Panc1 (cell line): ENCODE measurements around the gene HPGDS. TPM values are rescaled to one million over a fixed set of nuclear protein-coding genes. Genes with fewer than 3 reads are reported as not detected.

Source experiments
- ATAC-seq: fragments of 200-7000 bp; cut with Tn5 transposase; 2 replicates; pipeline ENCODE4 v1.9.1; 2020; ENCODE audit warnings: mild to moderate bottlenecking, moderate library complexity
- BruUV-seq: library from RNA; stranded (reverse); fragments of 400-500 nt; replicated peaks from 2 replicates; lab custom pipeline; 2021; lab: Mats Ljungman, UMichigan
- CTCF ChIA-PET: fragments of 300-600 bp; sonication (Branson Sonifier 250); formaldehyde crosslinking; loops from one replicate; lab custom pipeline; 2022; ENCODE audit warnings: antibody characterized with exemption; lab: Charles Lee
- POLR2A ChIA-PET: fragments of 300-600 bp; sonication (Branson Sonifier 250); formaldehyde crosslinking; loops from one replicate; lab custom pipeline; 2022; ENCODE audit warnings: antibody characterized with exemption; lab: Charles Lee
- DNase-seq: peaks from one replicate; pipeline ENCODE4 v3.0.0-alpha.2; 2010; ENCODE audit warnings: low read depth, low spot score
- H3K27ac ChIP-seq: 2 replicates; pipeline ENCODE4 v1.5.1; 2011; ENCODE audit warnings: mild to moderate bottlenecking, low read length, inconsistent platforms
- H3K27me3 ChIP-seq: fragments of 200-500 bp; sonication (Bioruptor generic); 2 replicates; pipeline ENCODE4 v1.6.0; 2014; ENCODE audit warnings: low read length, inconsistent platforms; ENCODE audit not compliant: control insufficient read depth, insufficient read depth
- H3K36me3 ChIP-seq: fragments of 200-500 bp; sonication (Bioruptor generic); 2 replicates; pipeline ENCODE4 v1.5.1; 2014; ENCODE audit warnings: inconsistent platforms, mild to moderate bottlenecking, low read length, moderate library complexity; ENCODE audit not compliant: control insufficient read depth, insufficient read depth
- H3K4me1 ChIP-seq: 2 replicates; pipeline ENCODE4 v1.5.1; 2011; ENCODE audit warnings: inconsistent platforms, mild to moderate bottlenecking, low read length, moderate library complexity; ENCODE audit not compliant: control insufficient read depth, insufficient read depth
- H3K4me3 ChIP-seq, 2 experiments: 2 replicates each; pipeline ENCODE4 v1.5.1; 2011 to 2012; ENCODE audit warnings: low read depth in 2 of 2, low read length in 2 of 2, mild to moderate bottlenecking in 2 of 2, inconsistent platforms in 1 of 2, moderate library complexity in 1 of 2
- H3K9me3 ChIP-seq: fragments of 200-500 bp; sonication (Bioruptor generic); 2 replicates; pipeline ENCODE4 v1.5.1; 2014; ENCODE audit warnings: low read depth, mild to moderate bottlenecking, inconsistent platforms, low read length, moderate library complexity; ENCODE audit not compliant: control insufficient read depth, insufficient read depth
- POLR2AphosphoS5 ChIP-seq: IDR thresholded peaks from 2 replicates; pipeline ENCODE4 v1.6.1; 2012; ENCODE audit warnings: mild to moderate bottlenecking, low read depth, low read length, moderate library complexity
- REST ChIP-seq, 2 experiments: IDR thresholded peaks; 2 replicates each; pipeline ENCODE4 v1.6.1; 2011 to 2012; ENCODE audit warnings: low read depth in 2 of 2, control low read depth in 1 of 2, low read length in 1 of 2, mild to moderate bottlenecking in 1 of 2, moderate library complexity in 1 of 2; ENCODE audit not compliant: insufficient read depth in 1 of 2
- SIN3A ChIP-seq: IDR thresholded peaks from 2 replicates; pipeline ENCODE4 v1.6.1; 2012; ENCODE audit warnings: low read depth, mild to moderate bottlenecking, low read length, moderate library complexity, borderline replicate concordance; ENCODE audit not compliant: insufficient read depth
- TCF7L2 ChIP-seq: IDR thresholded peaks from 2 replicates; pipeline ENCODE4 v1.6.1; 2011; ENCODE audit warnings: mild to moderate bottlenecking, low read depth, low read length, inconsistent platforms
- in situ Hi-C: cut with HindIII; loops from 2 replicates; pipeline ENCODE4 v1.10.0; 2016; ENCODE audit warnings: low sequenced_read_pairs, low pct_unique_long_range_greater_than_20kb
- intact Hi-C: fragments of 100-400 bp; cut with micrococcal nuclease; formaldehyde crosslinking; loops from one replicate; pipeline ENCODE4 v1.10.0; 2022; ENCODE audit not compliant: unreplicated experiment
- total RNA-seq: library from RNA; stranded (reverse); gene quantifications from one replicate; pipeline ENCODE4 v1.2.1, GENCODE V29; 2021; ENCODE audit not compliant: unreplicated experiment
- TF ChIP-seq, protein P1 (sequence below): fragments of 450-650 bp; IDR thresholded peaks from 2 replicates; pipeline ENCODE4 v1.5.1; 2017; ENCODE audit warnings: mild to moderate bottlenecking

Gene HPGDS
- total RNA-seq, 1 experiment from 2014 or later: not detected

DNA sequence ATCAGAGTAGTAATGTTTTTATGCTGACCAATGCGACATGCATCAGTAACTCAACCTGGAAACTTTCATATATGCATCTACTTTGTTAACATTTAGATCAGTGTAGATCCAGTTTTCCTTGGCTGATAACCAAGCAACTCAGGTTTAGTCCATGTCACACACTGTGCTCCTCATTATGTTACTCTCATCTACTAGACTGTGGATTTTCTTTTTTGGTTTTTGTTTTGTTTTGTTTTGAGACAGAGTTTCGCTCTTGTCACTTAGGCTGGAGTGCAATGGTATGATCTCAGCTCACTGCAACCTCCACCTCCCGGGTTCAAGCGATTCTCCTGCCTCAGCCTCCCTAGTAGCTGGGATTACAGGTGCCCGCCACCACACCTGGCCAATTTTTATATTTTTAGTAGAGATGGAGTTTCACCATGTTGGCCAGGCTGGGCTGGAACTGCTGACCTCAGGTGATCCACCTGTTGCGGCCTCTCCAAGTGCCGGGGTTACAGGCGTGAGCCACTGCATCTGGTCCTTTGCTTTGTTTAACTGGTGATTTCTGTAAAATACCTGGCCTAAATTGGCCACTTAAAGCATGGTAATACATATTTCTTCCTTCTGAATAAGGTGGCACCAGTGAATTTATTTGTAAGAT lies 86.4 kb downstream of the HPGDS start:
- H3K4me3 ChIP-seq: no peak overlapping the region
- ChIA-PET CTCF (no interaction called here), POLR2A (no interaction called here)
- TF ChIP-seq TCF7L2: no peak
- DNase-seq (no peak), ATAC-seq (no peak)
- H3K27ac ChIP-seq: no peak overlapping the region
- no TSS peak for BruUV-seq
- intact Hi-C loops (loop anchor here (2.0 kb wide), 1 partner anchor 465 kb away; no protein-coding TSS in a partner anchor), in situ Hi-C loops (no loop called here)
- no peaks in the 10 kb centered on the region for H3K27me3 ChIP-seq
- H3K36me3 ChIP-seq: peaks cover 4% of the 10 kb centered on the region; the same call in 1 of the 2 replicates
- H3K9me3 ChIP-seq: no peaks in the 10 kb centered on the region
- H3K4me1 ChIP-seq: no peaks in the 10 kb centered on the region

DNA sequence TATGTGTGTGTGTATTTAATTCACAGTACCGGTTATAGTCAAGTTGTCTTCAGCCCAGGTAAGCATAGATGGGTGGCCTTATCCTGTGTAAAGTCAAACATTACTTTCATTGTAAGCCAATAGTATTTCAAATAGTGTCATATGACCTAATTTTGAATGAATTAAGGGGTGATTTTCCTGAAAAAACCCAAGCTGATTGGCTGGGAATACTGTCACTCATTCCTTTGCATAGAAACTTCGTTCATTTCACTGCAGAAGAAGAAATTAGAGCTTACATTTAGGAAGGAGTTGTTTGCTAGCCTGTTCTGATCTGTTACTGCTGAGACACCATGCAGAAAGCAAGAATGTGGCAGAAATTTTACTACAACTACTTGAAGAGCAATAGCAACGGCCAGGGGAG lies 89.6 kb downstream of the HPGDS start:
- DNase-seq: no peak
- intact Hi-C loops (no loop called here), in situ Hi-C loops (no loop called here)
- no TSS peak for BruUV-seq
- Histone ChIP-seq H3K9me3 (no peaks in the 10 kb centered on the region), H3K4me3 (no peak overlapping the region), H3K27me3 (no peaks in the 10 kb centered on the region), H3K4me1 (no peaks in the 10 kb centered on the region), H3K27ac (no peak overlapping the region), H3K36me3 (peaks cover 7% of the 10 kb centered on the region; the same call in 1 of the 2 replicates)
- ChIA-PET POLR2A (no interaction called here), CTCF (no interaction called here)
- ATAC-seq: no peak
- TF ChIP-seq REST (IDR thresholded peaks at IDR 0.05; ENCODE audit: insufficient read depth in 1 of 2, low read depth in 2 of 2, low read length in 1 of 2) (no peak), SIN3A (no peak), TCF7L2 (no peak), POLR2AphosphoS5 (no peak)
- TF ChIP-seq, protein P1, sequence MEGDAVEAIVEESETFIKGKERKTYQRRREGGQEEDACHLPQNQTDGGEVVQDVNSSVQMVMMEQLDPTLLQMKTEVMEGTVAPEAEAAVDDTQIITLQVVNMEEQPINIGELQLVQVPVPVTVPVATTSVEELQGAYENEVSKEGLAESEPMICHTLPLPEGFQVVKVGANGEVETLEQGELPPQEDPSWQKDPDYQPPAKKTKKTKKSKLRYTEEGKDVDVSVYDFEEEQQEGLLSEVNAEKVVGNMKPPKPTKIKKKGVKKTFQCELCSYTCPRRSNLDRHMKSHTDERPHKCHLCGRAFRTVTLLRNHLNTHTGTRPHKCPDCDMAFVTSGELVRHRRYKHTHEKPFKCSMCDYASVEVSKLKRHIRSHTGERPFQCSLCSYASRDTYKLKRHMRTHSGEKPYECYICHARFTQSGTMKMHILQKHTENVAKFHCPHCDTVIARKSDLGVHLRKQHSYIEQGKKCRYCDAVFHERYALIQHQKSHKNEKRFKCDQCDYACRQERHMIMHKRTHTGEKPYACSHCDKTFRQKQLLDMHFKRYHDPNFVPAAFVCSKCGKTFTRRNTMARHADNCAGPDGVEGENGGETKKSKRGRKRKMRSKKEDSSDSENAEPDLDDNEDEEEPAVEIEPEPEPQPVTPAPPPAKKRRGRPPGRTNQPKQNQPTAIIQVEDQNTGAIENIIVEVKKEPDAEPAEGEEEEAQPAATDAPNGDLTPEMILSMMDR: no peak

- BruUV-seq: no TSS peak
- ChIA-PET CTCF (no interaction called here), POLR2A (no interaction called here)
- Histone ChIP-seq H3K4me3 (no peak overlapping the region), H3K36me3 (peaks cover 7% of the 10 kb centered on the region; the same call in 1 of the 2 replicates), H3K27me3 (no peaks in the 10 kb centered on the region), H3K9me3 (no peaks in the 10 kb centered on the region), H3K4me1 (no peaks in the 10 kb centered on the region), H3K27ac (no peak overlapping the region)
- ATAC-seq: no peak
- no peak for DNase-seq
- intact Hi-C loops: no loop called here
- in situ Hi-C loops: no loop called here
- TF ChIP-seq SIN3A: no peak
- no peak for TF ChIP-seq POLR2AphosphoS5
- TF ChIP-seq, protein P1: no peak
- TF ChIP-seq REST (IDR thresholded peaks at IDR 0.05; ENCODE audit: insufficient read depth in 1 of 2, low read depth in 2 of 2, low read length in 1 of 2): no peak
- no peak for TF ChIP-seq TCF7L2
Measured at GRCh38 chr4:94251094-94251493, 91.5 kb downstream of the HPGDS start.
